K562 (cell line): ENCODE data around the gene TP53BP2. TPM values are rescaled to one million over a fixed set of nuclear protein-coding genes. Genes with fewer than 3 reads are reported as not detected.
A peak's percentile ranks its signal among the peaks of the same experiment; 100 is the strongest.

Experiments used
- CHD2 ChIP-seq: IDR thresholded peaks from 2 replicates; pipeline ENCODE4 v1.6.1; 2011; ENCODE audit warnings: low read depth, low read length
- CREB3L1 ChIP-seq: fragments of 450-650 bp; IDR thresholded peaks from 2 replicates; pipeline ENCODE4 v1.6.1; 2014; ENCODE audit warnings: low read depth, mild to moderate bottlenecking, moderate library complexity, borderline replicate concordance
- DEAF1 ChIP-seq: fragments of 450-650 bp; formaldehyde crosslinking; IDR thresholded peaks from 2 replicates; pipeline ENCODE4 v1.4.0; 2020; ENCODE audit warnings: mild to moderate bottlenecking, moderate library complexity
- HLTF ChIP-seq: fragments of 450-650 bp; IDR thresholded peaks from 2 replicates; pipeline ENCODE4 v1.6.1; 2016
- NFIX ChIP-seq: fragments of 250-450 bp; sonication (Bioruptor Pico); IDR thresholded peaks from 2 replicates; pipeline ENCODE4 v1.4.0; 2020; ENCODE audit warnings: low read depth, mild to moderate bottlenecking, moderate library complexity
- POLR2AphosphoS5 ChIP-seq: IDR thresholded peaks from 2 replicates; pipeline ENCODE4 v1.6.1; 2011; ENCODE audit warnings: mild to moderate bottlenecking, low read depth, low read length, moderate library complexity; ENCODE audit not compliant: control insufficient read depth, insufficient read depth
- PRDM10 ChIP-seq: fragments of 450-650 bp; IDR thresholded peaks from 2 replicates; pipeline ENCODE4 v1.6.1; 2018; ENCODE audit not compliant: partially characterized antibody
- REST ChIP-seq, 2 experiments: fragments of 450-650 bp; formaldehyde crosslinking in 1 of 2; IDR thresholded peaks; 2 replicates each; pipeline versions ENCODE4 v1.4.0 to v1.6.1; 2014 to 2020; ENCODE audit warnings: mild to moderate bottlenecking in 2 of 2, borderline replicate concordance in 1 of 2, low read depth in 1 of 2
- RFX5 ChIP-seq: IDR thresholded peaks from 2 replicates; pipeline ENCODE4 v1.6.1; 2011; ENCODE audit warnings: low read depth, mild to moderate bottlenecking, improper control_type of control experiment, low read length
- SMARCA5 ChIP-seq: fragments of 450-650 bp; IDR thresholded peaks from 2 replicates; pipeline ENCODE4 v1.6.1; 2016
- YY1 ChIP-seq, 3 experiments: IDR thresholded peaks; 2 replicates each; pipeline ENCODE4 v1.6.1; 2011; ENCODE audit warnings: low read length in 2 of 3, mild to moderate bottlenecking in 2 of 3, moderate library complexity in 2 of 3, borderline replicate concordance in 1 of 3, control low read depth in 1 of 3, low read depth in 1 of 3; ENCODE audit not compliant: insufficient read depth in 3 of 3, insufficient replicate concordance in 2 of 3, control insufficient read depth in 1 of 3, insufficient read length in 1 of 3; ENCODE audit errors: extremely low read depth in 1 of 3
- ZBED1 ChIP-seq: IDR thresholded peaks from 2 replicates; pipeline ENCODE4 v1.6.1; 2014
- polyA plus RNA-seq, 8 experiments: library from polyadenylated mRNA; depleted of rRNA in 4 of 8; stranded (reverse) in 5 of 8; unstranded in 3 of 8; fragments of >200 nt; fragmentation: Nextera tagmentation in 2 of 8; fragmentation: Illumina TruSeq in 1 of 8; extraction: Ambion mirVana in 2 of 8; extraction: Trizol in 1 of 8; gene quantifications; 2 replicates each; pipeline versions ENCODE4 v1.2.1 to v1.2.3, GENCODE V29; 2011 to 2014; ENCODE audit warnings: inconsistent platforms in 1 of 8, missing spikeins in 1 of 8
- total RNA-seq, 7 experiments: library from RNA; depleted of rRNA in 6 of 7; stranded (reverse); fragments of >200 nt in 6 of 7; fragmentation: Illumina TruSeq in 2 of 7; extraction: Trizol in 2 of 7; gene quantifications; 2 replicates each; pipeline versions ENCODE4 v1.2.1 to v1.2.3, GENCODE V29; 2011 to 2021; ENCODE audit warnings: low replicate concordance in 1 of 7

The TP53BP2 gene
- total and polyA plus RNA-seq, 9 of the 15 experiments (the other 6 are each of a cell fraction or from before 2014, with no cell fraction given) = 17.0 to 69.6 (median 40.1) TPM

- 0 out of 2 replicates have a peak, but pooled peaks have one; percentile 26 for TF ChIP-seq REST (IDR thresholded peaks at IDR 0.05; ENCODE audit: borderline replicate concordance)
- no peak for TF ChIP-seq REST (CRISPR knock-in tag; IDR thresholded peaks at IDR 0.05; ENCODE audit: low read depth)
- TF ChIP-seq DEAF1 = no peak
- no peak for TF ChIP-seq CREB3L1
- TF ChIP-seq RFX5 = no peak
- 0 out of 2 replicates have a peak, but pooled peaks have one; percentile 27 for TF ChIP-seq SMARCA5
- no peak for TF ChIP-seq NFIX (CRISPR knock-in tag)
- TF ChIP-seq PRDM10 = no peak
- no peak for TF ChIP-seq POLR2AphosphoS5
- no peak for TF ChIP-seq ZBED1
- no peak for TF ChIP-seq HLTF
- TF ChIP-seq CHD2 = no peak
- TF ChIP-seq YY1 (IDR thresholded peaks at IDR 0.05; ENCODE audit: borderline replicate concordance in 1 of 3, control insufficient read depth in 1 of 3, extremely low read depth in 1 of 3, insufficient read depth in 3 of 3, insufficient read length in 1 of 3, insufficient replicate concordance in 2 of 3, low read depth in 1 of 3, low read length in 2 of 3) = peak in 2 of 3 experiments; percentile 59 to 89
Measured at GRCh38 chr1:223827193-223827663, 18.5 kb downstream of the TP53BP2 start (continued).
